Activated CD8-positive, alpha-beta memory T cell treated with anti-CD3 and anti-CD28 coated beads, Interleukin-2, amount 50 U/mL, for 24 hours (primary cell): ENCODE data around the gene SHMT2.

Experiments
- DNase-seq: peaks from one replicate; pipeline ENCODE4 v3.0.0-alpha.2; 2020; ENCODE audit errors: extremely low read depth

Gene SHMT2

DNA sequence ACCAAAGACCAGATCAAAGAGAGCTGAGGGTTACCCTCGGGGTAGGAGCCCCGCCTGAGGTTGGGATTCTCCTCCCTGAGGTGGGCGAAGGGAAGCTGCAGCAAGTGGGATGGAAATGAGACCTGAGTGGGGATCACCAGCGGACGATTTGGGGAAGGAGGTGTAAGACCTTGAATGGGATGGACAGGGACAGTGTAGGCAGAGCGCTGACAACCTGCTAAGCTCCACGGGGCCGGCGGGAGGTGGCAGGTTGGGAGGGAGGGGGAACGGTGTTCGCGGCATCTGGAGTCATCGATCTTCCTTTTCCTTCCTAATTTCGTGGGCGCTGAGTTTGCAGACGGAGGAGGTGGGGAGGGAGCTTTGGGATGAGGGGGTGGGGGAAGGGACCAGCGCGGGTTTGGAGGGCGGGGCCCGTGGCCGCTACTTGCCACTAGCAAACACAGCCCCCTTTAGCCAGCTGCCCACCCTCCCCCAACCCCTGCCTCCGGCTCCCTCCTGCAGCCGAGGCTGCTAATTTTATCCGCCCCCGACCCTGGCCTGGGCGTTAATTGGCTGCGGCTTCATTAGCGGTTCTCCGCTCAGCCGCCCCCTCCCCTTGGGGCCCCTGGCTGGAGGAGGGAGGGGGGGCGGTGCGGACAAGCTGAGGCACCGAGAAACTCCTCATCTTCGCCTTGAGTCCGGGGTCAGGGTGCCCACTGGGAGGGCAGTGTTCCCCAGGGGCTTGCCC, 2.8 kb upstream of the SHMT2 start:
- no peak for DNase-seq

DNA sequence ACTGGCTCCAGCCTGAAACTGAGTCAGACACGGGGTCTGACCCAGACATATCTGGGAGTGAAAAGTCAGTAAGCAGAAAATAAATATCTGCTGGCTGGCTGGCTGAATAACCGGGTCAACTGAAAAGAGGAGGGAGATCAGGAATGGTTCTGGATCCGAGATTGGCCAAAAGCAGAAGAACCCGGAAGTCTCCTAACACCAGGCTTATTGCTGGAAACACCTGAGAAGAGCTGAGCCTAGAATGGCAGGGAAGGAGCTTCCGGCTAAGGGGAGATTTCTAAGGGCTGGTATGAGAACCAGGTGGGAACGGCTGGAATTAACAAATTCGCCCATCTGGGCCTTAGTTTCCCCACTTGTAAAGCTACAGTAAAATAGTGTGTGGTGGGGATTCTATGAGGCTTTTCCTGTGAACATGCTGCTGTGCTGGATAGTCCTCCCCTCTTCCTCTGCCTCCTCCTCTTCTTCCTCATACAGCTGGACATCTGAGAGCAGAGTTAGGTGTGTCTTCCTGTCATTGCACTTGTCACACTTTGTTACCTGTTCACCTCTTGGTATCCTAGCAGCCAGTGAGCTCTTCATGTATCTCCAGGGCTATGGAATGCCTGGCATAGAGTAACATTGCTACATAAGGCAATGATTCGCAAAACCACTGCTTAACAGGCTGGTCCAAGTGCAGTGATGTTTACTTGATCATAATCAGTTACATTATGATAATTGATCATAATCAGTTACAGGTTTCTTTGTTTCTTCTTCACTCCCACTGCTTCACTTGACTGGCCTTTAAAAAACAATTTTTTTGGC, 2.0 kb upstream of the SHMT2 start:
- no peak for DNase-seq

DNA sequence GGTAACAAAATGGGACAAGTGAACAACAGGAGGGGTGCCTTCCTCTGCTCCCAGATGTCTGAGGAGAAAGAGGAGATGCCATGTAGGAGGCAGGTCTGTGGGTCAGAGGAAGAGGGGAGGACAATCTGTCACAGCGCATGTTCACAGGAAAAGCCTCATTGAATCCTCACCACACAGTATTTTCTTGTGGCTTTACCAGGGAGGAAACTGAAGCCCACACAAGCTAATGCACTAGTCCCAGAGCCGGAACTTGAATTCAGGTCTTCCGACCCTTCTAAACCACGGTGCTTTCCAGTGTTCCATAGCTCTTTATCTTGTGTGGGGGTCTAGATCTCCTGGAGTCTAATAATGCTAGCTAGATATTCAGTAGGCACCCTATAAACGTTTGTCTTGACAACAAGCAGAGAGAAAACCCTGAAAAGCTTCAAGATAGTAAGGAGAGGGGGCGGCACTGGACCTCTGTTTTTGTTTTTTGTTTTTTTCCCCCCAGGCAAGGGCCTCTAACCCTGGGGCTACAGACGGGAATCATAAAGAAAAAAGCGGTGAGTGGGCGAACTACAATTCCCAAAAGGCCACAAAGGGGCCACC, 371 bp upstream of the SHMT2 start:
- DNase-seq, result no peak

DNA sequence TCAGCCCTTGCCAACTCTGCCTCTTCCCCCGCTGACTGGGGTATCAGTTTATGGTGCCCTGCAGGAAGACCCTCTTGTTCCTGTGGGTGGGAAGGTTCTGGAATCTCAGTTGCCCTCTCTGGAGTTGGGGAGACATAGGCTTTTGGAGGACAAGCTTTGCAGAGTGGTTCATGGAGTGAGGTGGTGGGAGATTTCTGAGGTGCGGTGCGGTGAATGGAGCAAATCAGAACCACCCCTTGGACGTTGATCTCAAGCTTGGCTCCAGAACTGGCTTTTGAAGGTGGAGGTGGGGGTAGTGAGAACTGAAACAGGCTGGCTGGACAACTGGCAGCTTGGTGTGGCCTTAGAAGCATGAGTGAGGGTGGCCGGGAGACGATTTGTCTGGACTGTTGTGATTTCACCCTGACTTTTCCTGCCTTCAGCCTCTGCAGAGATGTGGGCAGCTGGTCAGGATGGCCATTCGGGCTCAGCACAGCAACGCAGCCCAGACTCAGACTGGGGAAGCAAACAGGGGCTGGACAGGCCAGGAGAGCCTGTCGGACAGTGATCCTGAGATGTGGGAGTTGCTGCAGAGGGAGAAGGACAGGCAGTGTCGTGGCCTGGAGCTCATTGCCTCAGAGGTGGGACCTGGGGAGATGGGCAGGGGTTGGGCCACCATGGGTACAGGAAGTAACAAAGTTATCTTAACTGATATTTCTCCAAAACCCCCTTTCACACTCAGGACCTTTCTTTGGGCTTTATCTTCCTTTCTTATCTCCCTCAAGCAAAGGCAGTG, 1.1 kb downstream of the SHMT2 start:
- no peak for DNase-seq

DNA sequence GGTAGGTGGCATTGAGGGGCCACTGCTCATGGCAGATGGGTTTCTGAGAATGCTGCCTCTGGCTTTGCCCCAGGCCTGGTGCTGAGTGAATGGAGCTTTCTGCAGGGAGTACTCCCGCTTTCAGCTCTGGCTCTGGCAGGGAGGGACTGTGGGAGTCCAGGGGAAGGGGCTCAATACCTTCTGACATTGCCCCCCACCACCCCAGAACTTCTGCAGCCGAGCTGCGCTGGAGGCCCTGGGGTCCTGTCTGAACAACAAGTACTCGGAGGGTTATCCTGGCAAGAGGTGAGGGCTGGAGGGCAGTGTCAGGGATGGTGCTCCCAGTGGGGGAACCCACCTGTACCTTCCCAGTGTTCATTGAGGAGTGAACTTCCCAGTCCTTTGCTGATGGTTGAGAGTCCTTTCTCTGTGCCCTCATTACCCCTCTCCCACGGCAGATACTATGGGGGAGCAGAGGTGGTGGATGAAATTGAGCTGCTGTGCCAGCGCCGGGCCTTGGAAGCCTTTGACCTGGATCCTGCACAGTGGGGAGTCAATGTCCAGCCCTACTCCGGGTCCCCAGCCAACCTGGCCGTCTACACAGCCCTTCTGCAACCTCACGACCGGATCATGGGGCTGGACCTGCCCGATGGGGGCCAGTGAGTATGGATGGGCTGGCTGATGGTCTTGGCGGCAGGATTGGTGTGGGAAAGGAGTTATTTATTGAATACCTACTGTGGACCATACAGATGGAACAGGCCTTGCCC, 1.9 kb downstream of the SHMT2 start:
- no peak for DNase-seq

DNA sequence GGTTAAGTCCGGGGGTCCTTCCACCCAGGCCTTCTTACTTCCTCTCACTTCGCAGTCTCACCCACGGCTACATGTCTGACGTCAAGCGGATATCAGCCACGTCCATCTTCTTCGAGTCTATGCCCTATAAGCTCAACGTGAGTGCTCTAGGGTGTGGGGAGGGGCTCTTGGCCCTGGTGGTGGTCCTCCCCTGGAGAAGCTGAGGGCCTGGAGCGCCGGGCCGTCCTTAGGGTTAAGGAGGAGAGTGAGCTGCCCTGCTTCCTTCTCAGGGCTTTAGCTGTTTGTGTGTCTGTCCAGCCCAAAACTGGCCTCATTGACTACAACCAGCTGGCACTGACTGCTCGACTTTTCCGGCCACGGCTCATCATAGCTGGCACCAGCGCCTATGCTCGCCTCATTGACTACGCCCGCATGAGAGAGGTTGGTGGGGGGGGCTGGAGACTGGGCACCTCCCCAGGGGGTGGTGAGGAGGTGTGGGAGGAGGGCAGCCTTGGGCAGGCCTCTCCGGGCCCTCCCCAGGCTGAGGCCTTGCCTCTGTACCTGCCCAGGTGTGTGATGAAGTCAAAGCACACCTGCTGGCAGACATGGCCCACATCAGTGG, 2.7 kb downstream of the SHMT2 start:
- DNase-seq, result no peak

DNA sequence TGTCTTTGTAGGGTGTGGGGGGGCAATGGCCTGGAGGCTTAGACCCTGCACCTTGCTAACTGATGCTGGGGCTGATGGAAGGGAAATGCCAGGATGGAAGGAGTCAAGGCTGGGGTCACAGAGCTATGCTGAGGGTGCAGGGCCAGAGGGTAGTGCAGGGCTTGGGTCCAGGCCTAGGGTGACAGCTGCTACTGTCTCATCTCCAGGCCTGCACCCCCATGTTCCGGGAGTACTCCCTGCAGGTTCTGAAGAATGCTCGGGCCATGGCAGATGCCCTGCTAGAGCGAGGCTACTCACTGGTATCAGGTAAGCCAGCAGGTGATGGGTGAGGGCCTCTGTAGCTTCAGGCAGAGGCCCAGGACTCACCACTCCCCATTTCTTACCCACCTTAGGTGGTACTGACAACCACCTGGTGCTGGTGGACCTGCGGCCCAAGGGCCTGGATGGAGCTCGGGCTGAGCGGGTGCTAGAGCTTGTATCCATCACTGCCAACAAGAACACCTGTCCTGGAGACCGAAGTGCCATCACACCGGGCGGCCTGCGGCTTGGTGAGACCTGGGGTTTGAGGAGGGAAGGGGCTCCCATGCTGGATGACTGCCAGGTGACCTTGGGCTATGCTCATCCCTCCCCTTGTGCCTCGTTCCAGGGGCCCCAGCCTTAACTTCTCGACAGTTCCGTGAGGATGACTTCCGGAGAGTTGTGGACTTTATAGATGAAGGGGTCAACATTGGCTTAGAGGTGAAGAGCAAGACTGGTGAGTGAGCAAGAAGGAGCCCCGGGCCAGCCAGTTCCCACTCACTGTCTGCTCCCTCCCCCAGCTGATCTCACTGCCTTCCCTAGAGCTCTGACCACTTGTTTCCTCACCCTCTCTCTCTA, 4.1 kb downstream of the SHMT2 start:
- DNase-seq, result no peak

DNA sequence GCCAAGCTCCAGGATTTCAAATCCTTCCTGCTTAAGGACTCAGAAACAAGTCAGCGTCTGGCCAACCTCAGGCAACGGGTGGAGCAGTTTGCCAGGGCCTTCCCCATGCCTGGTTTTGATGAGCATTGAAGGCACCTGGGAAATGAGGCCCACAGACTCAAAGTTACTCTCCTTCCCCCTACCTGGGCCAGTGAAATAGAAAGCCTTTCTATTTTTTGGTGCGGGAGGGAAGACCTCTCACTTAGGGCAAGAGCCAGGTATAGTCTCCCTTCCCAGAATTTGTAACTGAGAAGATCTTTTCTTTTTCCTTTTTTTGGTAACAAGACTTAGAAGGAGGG, 4.7 kb downstream of the SHMT2 start:
- no peak for DNase-seq

DNA sequence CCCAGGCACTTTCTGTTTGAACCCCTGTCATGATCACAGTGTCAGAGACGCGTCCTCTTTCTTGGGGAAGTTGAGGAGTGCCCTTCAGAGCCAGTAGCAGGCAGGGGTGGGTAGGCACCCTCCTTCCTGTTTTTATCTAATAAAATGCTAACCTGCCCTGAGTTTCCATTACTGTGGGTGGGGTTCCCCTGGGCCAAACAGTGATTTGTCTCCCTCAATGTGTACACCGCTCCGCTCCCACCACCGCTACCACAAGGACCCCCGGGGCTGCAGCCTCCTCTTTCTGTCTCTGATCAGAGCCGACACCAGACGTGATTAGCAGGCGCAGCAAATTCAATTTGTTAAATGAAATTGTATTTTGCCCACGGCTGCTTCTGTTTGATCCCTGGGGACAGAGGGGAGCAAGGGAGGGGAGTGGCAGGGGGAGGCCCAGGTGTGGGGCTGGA, 5.1 kb downstream of the SHMT2 start:
- no peak for DNase-seq

DNA sequence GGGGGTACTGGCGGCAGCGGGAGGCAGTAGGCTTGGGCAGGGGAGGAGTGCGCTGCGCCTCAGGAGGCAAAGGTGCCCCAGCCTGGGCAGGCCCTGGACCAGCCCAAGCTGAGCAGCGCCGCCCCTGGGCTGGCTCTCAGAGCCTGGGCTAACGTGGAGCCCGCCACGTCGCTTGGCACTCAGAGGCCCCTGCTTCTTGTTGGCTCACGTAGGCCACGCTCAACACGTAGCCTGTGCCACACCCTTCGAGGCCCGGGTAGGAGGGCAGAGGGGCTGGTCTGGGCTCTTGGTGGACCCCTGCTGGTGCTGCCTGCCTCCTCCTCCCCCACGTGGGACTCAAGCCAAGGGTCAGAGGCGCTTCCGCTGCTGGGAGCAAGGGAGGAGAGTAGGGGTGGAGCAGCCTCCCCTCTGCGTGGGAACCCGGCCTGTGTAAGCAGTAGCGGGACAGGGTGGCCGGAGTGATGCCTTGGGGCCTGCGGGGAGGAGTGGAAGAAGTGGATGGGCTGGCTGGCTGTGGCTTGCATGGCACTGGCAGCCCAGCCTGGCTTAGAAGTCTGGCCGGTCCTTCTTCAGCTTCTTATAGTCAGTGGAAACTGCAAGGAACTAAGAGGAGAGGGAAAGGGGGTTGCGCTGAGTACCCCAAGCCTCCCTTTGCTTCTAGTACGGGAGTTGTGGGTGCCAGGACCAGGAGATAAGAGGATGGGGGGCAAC, 5.7 kb downstream of the SHMT2 start:
- DNase-seq, result no peak

DNA sequence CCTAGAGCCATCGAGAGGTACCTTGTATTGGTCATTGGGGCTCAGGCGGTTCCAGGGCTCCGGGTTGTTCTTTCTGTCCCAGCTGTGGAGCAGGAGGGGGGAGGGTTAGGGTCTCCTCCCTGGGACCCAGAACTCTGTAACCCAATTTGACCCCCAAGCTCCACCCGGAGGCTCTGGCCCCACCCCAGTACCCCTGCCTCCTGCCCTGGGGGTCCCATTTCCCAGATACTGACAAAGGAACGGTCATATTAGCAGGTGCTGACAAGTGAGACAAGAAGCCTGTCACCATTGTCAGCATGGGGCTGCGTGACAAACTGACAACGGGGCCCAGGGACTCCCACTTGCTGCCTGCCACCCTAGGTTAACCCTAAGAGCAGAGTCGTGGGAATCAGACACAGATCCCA, 6.2 kb downstream of the SHMT2 start:
- DNase-seq, result no peak

DNA sequence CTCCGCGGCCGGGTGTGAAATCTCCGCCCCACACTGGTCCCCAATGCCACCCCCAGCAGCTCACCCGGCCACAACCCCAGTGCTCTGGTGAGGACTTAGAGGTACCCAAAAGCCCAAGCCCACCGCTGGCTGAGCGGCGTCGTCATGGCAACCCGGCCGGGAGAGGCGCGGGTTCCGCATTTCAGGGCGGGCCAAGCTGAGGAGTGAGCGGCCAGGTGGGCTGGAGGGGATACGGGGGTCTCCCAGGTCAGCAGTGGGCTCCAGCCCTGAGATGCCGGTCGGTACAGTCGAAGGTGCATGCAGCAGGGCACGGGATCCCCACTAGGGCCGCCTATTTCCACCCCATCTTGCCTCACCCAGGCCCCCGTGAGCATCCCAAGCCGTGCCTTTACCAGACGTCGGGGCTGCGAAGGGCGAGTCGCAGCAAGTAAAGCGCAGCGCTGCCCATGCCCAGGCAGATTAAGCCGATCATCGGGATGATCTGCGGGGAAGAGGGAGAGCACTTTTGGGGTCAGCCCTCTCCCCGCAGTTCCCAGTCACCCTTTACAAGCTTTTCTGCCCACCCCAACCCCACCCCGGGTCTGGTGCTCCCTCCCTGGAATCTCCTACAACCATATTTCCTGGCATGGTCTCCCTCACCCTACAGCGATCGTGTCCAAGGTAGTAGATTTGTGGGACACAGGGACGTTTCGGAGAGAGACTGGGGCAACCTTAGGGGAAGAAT, 6.9 kb downstream of the SHMT2 start:
- DNase-seq, result no peak

DNA sequence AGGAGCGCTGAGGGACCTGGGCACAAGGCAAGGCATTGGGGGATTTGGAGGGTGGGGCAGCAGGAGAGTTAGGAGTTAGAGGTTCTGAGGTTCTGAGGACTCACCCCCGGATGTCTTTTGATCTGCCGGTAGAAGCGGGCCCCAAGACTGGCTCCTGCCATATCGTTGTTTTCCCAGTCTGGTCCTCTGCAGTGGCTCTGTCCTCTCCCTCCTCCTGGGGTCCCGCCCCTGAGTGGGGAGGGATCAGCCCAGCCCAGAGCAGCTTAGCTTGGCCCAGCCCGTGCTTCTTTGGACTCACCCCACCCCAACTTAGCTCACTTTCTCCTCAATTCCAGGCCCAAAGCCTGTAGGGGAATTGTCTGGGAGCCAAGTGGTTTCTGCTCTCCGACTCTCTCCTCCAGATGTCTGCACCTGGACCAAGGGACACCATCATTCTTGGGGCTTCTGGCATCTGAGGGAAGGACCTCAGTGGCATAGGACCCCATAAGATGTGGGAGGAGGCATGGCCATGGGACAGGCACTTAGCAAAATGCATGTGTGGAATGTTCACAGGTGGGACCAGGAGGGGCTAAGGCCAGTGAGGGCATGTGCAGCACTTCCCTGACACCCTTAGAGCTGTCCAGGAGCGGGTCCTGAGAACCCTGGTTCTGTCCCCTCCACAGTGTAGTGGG, 7.5 kb downstream of the SHMT2 start:
- DNase-seq, result no peak

DNA sequence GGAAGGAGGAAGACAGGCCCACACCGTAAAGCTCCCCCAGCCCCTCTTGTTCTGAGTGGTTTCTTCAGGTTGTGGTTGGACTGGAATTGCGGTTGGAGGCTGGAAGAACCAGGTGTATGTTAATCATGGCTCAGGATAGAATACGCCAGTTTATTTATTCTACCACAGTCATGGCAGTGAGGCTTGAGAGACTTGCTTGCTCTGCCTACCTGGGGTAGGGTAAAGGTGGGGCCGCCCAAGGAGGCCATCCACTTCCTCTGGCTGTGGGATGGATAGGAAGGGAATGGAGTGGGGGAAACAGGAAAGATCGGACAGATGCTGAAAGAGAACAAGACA, 8.1 kb downstream of the SHMT2 start:
- DNase-seq, result no peak

DNA sequence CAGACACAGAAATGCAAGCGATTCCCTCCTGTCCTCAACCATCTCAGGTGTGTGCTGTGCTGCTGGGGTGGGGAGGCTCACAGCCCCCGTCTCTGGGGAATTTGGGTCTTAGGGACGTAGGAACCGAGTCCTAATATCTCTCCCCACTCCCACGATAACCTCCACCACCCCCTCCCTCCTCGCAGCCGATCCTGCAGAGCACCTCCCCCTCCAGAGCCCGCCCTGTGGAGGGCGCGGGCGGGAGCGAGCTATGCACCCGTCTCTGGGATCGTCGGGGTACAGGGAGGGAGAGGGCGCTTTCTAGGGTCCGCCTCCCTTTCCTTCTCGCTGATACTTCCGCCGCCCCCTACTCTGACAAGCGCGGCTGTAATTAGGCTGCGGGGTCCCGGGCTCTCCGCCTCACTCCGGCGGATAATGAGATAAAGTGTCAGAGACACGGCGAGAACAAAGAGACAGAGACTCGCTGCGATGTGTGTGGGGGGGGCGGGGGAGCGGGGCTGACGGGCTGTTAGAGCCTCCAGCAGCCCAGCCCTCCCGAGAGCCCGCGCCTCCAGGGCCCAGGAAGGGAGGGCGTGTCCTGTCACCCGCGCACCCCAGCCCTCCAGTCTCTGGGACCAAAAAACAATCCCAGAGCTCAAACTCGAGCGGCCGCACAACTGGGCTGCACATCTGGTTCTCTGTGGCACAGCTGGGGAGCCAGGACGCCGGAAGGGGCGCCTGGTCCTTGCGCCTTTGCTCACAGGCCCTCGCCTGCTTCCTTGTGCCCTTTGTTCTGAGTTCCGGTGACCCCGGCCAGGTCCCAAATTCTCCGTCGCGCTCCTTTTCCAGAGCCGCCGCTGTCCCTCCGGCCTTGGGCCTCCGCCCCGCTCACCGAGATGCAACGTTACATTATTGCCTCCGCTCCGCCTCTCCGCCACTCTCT, 8.7 kb downstream of the SHMT2 start:
- no peak for DNase-seq

DNA sequence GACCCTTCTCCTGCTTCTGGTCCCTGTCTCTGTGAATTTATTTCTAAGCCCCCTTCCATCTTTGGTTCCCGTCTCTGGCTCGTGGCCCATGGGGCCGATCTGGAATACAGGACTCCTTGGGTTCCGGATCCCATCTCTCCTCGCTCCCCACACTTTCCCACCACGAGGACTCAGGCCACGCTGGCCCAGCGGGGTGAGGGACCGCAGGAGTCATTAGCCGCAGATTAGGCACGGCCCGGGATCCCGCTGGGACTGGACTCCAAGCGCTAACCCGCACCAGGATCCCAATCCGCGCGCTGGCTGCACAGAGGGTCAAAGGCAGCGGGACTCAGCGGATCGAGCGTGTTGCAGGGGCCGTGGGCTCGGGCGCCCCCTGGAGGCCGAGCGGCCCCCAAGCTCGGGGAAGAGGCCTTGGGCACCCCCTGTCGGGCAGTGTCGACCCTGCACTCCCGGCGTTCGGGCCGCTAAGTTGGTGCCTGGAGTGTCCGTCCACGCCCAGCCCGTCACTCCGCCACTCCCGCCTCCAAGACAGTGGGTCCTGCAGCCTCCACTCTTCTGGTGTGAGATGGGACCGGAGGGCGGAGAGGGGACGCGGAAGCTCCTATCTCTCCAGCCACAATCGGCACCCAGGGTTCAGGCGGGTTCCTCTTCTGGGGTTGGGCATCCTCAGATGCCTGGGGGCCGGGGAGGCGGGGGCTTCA, 9.5 kb downstream of the SHMT2 start:
- DNase-seq, result peak; percentile 62

DNA sequence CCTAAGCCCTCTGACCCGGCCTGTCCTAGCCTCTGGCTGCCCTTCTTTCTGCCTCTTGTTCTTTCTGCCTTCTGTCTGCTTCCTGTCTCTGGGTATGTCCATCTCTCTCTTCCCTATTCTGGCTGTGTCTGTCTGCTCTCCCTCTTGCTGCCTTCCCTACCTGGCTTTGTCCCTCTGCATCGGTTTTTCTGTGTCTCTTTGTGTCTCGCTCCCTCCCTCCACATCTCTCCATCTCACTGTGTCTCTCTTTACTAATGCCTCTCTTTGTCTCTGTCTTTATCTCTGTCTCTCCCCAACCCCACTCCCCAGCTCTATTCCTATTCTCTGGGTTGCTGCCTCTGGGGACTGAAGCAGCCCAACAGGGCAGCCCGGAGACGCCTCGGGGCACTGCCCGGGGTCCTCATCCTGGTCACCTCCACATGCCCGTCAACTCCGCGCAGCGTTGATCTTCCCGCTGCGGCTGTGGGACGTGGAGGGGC, 10.1 kb downstream of the SHMT2 start:
- no peak for DNase-seq
